Myocyte (in vitro differentiated cells): ENCODE measurements around the gene PTPRN. TPM values are rescaled to one million over a fixed set of nuclear protein-coding genes. Genes with fewer than 3 reads are reported as not detected.

Experiments
- DNase-seq: peaks from one replicate; pipeline ENCODE4 v3.0.0-alpha.2; 2012; ENCODE audit warnings: low read depth
- total RNA-seq: library from RNA; depleted of rRNA; stranded (reverse); fragments of >200 nt; gene quantifications from 2 replicates; pipeline ENCODE4 v1.2.3, GENCODE V29; 2014

The PTPRN gene
- total RNA-seq, 1 donor from 2014 or later, result 0.24 TPM

DNA sequence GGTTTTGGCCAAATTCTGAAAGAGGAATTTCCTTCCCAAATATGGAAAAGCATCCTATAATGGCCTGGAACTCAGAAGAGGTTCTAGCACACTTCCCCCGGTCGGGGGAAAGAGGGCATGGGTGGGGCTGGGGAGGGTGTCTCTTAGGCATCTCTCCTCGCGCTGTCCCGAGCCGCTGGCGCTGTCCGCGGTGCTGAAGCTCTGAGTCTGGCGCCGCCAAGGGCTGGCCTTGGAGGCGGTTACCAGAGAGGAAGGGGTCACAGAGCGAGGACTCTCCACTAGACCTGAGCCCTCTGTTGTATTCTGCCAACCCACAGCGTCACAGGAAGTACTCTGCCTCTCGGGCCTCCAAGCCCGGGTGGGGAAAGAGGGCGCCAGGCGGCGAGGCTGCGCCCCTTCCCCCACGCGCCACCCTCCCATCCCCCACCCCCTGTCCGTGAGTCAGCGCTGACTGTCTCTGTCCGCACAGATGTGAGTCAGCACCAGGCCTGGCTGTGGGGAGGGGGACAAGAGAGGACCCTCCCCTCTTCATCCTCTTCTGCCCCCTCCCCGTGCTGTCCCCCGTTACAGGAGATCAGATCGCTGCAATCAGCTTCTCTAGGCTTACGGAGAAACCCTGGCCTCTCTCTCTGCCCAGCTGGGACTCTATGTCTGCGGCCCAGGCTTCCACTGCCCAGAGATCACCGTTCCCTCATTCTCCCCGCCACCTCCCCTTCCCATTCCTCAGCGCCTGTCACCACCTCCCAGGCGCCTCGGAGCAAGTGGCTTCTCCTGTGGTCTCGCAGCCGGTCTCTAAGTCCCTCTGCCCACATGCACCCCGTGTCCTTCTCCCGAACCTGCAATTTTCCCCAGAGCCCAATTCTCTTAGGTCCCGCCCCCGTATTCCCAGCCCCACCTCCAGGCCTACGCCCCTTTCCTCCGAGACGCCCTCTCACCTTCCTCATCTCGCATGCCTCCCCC lies 779 bp downstream of the PTPRN start:
- DNase-seq, result peak; percentile 81

DNA sequence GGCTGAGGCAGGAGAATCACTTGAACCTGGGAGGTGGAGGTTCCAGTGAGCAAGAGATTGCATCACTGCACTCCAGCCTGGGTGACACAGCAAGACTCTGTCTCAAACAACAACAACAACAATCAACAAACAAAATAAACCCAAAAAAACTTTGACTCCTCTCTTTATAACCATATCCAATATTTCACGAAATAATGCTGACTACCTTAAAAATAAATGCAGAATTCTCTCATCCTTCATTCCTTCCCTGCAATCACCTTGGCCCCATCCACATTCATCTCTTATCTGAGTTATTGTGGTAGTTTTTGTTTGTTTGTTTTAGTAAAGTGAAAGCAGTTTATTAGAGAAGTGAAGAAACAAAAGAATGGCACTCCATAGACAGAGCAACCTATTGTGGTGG lies 3.2 kb downstream of the PTPRN start:
- DNase-seq, result no peak

DNA sequence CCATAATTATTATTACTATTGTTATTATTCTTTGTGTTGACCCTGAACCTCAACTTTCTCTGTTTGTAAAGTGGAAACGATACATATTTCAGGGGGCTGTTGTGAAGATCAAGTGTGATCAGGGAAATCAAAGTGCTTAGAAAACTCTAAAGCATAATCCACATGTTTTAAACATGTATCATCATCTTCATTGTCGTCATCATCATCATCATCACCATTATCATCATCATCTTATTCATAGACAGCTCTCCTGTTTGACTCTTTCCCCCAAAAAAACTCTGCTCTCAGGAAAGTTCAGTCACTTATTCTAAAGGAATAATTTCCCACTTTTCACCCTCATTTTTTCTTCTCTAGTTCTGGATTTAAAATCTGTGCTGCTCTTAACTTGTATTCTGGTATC lies 5.0 kb downstream of the PTPRN start:
- DNase-seq, result no peak

DNA sequence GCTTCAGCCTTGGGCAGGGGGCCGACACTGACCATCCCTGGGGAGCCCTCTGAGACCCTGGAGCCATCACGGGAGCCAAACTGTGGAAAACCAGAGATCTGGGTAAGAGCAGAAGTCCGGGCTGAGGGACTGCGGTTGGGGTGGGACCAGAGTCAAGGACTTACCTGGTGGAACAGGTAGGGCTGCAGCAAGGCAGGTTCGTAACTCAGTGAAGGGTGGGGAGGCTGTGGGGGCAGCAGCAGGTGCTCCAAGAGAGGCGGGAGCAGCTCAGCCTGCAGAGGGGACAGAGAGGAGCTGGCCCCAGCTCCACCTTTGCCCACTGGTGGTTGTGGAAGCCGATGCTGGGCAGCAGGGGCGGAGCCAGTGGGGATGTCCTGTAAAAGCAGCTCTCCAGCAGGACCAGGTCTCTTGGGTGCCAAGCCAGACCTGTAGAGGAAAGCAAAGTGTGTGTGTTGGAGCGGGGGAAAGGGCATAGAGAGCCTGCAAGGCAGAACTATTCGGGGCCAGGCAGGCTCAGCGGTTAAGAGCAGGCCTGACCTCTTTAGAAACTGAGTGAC lies 6.7 kb downstream of the PTPRN start:
- no peak for DNase-seq

DNA sequence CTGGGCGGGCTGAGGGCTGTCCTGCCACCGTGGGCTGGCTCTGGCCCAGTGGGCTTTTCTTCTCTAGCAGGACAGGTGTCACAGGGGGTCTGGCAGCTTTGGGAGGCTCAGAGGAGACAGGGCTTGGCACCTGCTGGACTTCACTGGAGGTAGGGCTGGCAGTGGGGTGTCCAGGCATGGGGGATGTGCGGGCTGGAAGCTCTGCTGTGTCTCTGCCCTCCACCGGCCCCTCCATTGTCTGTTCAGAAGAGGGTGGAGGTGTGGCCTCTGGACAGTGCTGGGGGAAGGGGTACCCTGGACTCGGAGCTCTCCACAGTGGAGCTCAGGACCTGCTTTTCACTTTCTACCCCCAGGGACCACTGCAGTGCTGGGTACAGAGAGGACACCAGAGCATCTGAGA lies 9.2 kb downstream of the PTPRN start:
- no peak for DNase-seq

DNA sequence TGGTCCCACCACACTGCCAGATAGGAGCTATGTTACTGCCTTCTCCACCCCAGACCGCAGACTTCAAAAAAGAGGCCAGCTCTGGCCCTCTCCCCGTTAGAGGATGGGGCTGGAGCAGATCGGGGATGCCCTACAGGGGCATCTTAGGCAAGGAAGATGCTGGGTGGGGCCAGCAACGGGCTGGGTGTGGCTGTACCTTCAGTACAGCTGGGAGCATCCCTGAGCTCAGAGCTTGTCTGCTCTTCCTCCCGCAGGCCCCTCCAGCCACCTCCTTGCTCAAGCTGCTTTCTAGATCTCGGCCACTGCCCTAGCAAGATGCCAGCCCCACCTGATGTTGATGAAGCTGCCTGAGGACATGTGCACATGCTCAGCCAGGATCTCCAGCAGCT lies 9.8 kb downstream of the PTPRN start:
- DNase-seq, result no peak

DNA sequence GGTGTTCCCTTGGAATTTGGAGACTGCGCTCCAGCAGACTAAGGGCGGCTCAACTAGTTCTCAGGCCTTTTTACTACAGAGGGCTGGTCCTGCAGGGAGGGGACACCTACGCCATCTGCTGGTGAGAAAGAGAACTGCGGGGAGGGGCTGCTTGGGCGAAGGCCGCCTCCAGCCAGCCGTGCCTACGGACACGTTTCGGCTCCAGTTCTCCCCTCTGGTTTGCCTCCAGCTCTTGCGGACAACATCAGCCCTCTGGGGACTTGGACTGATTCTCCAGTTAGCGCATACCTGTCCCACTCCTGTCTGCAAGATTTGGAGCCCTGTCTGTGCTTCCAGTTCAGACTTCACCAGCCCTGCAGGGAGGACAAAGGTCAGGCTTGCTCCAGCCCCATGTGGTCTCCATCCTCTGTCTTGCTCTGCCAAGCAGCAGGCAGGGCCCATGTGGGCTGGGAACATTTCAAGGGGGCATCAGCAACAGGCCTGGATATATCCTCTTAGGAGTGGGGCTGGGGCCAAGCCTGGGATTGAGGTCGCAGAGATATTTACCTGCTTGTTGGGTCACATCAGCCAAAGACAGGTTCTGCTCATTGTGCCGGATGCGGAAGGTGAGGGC lies 10.3 kb downstream of the PTPRN start:
- DNase-seq, result peak; percentile 81

DNA sequence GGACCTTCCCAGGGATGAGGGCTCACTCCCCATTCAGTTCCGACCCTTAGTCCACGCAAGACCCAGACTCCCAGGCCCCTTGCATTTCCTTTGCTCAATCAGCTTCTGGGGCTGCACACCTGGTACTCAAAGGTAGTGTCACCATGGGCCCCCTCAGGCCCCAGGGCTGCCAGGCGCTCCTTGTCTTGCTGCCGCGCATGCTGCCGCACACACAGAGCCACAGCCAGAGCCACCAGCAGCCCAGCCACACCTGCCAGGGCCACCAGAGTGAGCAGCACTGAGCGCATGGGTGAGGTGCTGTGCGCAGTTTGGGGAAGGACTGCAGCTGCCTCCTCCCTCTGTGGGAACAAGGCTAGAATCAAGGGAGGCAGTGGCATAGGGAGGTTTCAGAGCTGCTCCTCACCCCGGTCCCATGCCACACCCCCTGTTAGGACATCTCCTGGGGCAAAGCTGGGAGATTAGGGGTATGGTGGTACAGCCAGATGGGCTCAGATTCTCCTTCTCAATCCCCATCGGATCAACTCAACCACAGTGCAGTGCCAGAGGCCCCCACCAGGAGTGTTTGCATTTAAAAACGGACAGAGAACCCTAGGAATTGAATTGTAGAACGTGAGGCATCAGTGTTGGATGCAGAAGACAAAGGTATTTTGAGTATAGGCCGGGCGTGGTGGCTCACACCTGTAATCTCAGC lies 11.3 kb downstream of the PTPRN start:
- DNase-seq, result no peak

DNA sequence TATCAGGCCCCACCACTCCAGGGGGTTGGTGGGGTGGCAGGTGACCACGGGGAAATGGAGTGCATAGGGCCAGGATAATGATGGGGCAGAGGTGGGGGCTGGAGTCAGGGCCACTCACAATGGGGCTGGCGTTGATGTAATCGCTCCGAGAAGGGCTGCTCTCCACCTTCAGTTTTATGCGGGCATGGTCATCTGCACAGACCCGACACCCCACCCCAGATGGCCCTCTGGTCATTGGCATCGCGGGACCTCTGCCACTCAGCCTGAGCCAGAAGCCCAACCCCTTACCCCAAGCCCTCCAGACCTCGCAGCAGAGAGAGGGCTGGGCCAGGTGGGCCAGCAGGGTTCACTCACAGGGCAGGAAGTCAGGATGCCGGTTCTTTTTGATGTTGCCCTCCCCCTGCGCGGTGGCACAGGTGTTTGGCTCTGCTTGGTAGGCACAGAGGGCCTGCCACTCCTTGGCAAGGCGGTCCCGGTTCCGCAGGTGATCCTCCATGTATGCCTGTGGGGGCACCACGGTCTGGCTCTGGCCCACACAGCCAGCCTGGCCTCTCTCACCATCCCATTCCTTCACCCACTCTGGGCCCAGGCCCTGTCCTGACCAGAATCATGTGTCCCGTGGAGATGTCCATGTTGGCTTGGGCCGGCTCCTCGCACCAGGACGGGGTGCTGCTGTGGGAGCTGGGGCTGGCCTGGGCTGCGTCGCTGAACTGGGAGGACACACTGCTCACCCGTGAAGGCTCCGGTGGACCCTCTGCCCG lies 12.4 kb downstream of the PTPRN start:
- DNase-seq, result no peak

DNA sequence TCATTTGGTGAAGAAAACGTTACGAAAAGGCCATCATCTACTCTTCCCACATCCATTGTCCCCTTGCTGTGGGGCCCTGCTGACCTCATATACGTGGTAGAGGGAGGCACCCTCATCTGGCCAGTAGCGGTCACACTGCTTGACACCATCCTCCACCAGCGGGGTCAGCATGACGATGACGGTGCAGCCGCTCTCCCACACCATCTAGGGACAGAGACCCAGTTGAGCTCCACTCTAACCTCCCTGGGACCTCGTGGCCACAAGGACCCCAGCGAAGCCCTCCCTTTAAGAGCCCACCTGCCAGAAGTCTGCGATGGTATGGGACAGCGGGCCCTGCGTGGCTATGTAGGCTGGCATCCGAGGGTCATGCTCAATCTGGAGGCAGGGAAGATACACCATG lies 13.1 kb downstream of the PTPRN start:
- DNase-seq, result no peak

DNA sequence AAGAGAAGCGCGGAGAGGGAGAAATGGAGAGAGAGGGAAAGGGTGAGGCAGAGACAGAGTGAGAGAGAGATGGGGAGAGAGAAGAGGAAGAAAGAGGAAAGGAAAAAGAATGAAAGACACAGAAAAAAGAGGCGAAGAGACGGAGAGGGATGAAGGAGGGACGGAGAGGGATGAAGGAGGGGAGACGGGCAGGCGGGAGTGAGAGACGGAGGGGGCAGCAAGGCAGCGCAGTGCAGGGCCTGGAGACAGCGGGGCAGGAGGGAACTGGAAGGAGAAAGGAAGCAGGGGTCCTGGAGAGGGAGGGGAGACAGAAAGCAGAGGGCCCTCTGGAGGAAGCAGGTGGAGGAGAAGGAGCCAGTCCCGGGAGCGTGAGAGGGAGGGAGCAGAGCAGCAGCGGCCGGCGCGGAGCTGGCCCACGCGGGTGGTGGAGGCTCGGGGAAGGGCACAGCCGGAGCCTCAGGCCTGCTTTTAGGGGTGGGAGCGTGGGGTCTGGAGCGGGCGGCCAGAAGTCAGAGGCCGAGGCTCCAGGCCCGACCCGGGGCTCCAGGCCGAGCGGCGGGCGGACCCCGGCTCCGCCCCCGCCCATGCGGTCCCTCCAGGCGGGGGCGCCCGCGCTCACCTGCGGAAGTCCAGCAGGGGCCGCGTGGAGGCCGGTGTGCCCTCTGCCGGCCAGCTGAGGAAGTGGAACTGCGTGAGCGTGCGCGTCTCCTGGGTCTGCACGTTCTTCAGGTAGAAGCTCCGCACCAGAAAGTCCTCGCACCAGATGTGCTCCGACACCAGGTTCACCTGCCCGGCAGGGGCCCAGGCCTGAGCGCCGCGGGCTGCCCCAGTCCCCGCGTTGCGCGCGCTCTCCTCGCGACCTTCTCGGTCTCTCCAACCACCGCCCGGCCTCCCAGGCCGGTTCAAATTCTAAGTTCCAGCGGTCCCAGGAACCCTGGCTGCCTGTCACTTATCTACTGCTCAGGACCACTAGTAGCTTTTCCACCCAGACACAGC lies 14.5 kb downstream of the PTPRN start:
- DNase-seq, result peak; percentile 77

DNA sequence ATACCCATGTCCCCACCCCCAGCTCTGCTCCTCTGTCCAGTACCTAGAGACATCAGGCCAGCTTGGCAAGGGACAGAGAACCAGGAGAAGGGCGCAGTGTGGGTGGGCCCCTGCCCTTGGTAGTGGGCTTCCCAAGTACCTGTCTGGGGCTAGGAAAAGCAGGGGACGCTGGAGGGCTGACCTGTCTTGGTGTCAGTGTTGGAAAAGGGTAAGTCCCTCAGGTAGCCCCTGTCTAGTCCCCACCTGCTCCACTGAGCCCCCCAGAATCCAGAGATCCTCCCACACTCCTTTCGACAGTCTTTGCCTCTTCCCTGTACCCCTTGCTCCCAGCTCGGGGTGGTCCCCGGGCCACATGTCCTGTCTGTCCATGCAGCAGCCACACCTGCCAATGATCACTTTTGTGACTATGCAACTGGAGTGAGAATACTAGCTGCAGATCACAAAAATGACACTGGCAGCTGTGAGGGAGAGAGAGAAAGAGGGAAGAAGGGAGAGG lies 15.4 kb downstream of the PTPRN start:
- DNase-seq, result peak; percentile 38

DNA sequence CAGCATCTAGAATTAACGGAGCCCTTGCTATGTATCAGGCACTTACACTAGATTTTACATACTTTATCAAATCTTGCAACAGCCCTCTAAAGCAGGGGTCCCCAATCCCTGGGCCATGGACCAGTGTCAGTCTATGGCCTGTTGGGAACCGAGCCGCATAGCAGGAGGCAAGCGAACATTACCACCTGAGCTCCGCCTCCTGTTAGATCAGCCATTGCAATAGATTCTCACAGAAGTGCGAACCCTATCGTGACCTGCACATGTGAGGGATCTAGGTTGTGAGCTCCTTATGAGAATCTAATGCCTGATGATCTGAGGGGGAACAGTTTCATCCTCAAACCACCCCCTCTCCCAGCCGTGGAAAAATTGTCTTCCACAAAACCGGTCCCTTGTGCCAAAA lies 16.6 kb downstream of the PTPRN start:
- DNase-seq, result no peak

DNA sequence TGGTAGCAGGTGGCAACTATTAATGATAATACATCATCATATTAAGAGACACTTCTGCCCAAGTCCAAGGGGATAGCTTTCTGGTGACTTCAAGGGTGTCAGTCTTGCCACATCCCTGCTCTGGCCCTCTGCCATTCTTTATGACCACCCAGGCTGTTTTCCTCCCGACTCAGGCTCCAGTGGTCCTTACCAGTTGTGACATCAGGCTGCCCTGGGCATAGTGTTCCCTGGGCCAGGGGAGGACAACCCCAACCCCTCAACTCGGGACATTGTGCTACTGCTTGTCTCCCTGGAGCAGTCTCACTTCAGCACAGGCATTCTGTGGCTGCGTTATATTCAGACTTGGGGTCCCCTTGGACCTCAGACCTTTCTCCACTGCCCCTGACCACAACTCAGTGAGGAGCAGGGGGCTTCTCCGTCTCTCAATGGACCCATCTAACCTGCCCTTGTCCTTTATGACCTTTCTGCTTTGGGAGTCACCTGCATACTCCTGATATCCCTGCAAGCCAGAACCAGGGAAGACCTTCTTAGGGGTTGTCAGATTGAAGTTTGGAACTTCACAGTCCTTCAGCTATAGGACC lies 17.2 kb downstream of the PTPRN start:
- no peak for DNase-seq

DNA sequence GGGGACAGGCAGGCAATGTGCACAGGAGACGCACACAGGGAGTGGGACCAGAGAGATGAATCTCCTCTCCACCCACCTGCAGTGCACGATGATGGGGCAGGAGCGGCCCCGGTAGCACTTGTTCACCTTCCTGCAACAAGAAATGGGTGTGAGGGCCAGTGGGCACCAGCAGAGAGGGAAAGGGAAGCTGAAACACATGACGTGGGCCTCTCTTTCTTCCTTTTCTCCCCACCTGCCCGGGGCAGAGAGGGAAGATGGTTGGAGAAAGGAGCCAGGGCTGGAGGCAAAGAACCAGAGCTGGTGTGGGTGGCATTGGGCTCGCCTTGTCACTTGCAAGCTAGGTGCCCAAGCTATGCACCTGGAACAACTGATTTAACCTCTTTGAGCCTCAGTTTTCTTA lies 17.8 kb downstream of the PTPRN start:
- no peak for DNase-seq

DNA sequence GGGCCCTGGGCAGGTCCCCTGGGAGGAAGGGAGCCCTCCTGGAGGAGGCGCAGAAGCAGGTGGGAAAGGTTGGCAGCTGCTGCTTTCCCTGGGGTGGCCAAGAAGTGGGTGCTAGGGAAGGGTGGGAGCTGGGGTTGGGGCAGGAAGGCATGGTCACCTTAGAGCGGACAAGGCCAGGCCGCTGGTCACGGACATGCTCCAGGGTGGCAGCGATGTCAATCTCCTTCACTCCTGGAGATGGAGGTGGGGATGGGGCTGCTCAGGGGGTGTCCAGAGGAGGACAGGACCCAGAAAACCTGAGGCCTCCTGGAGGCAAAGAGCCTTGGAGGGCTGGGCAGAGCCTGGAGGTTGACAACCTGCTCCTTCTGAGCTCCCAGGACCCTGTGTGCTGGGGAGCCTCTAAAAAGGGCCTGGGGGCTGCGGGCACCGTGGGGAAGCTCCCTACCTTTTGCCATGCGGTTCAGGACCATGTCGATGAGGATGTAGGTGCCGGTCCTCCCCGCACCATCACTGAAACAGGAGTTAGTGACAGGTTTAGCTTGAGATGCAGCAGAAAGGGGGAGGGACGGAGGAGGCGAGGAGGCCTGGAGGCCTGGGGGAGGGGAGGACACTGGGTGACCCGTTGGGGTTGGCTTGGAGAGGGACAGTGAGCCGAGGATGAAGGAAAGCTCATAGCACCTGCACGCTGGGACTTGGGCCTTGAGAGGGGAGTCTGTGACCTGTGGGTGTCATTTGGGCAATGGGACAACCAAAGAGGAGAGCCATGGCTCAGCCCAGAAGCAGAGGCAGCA lies 18.6 kb downstream of the PTPRN start:
- no peak for DNase-seq

DNA sequence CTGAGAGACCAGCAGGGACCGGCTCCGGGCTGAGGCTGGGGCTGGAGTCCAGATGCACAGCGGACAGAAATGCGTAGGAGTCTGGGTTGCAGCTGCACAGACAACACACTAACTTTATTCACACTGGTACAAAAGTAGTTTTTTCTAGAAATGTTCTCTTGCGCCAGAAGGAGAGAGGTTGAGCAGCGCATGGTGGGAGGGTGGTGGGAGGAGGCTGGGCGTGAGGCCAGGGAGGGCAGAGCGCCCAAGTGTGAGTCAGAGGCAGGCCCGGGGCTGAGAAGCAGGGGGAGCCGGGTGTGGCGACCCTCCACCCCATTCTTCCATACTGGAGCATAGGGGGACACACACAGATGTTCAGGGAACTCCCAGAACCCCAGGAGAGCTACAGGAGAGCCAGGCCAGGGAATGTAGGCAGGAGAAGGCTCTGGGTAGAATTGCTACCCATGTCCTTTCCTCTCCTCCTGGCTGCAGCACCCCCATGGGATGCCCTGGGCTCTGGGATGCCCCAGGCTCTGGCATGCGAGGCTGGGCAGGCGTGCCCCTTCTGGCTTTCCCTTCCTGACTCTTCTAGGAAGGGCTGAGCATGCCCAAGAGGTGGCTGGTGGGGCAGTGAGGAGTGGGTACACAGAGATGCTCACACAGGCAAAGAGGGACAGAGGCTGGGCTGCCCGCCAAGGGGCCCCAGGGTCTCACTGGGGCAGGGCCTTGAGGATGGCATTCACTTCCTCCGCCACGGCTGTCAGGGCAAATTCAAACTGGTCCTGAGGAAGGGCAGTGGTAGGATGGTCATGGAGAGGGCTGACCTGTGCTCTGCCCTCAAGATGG lies 19.5 kb downstream of the PTPRN start:
- peak; percentile 82 for DNase-seq

DNA sequence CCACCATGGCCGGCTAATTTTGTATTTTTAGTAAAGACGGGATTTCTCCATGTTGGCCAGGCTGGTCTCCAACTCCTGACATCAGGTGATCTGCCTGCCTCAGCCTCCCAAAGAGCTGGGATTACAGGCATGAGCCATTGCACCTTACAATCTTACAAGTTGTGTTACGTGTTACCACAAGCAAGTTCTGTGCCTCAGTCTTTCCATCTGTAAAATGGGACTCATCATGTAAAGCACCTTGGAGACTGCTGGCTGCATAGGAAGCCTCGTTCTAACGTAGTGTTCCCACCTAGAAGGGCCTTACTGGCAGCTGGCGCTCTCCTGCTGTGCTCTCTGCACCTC lies 20.0 kb downstream of the PTPRN start:
- no peak for DNase-seq
